Neutrophil (primary cell): ENCODE results near the gene NOX5.

Experiments
- H3K27ac ChIP-seq: fragments of 200-600 bp; sonication (generic); 2 replicates; pipeline ENCODE4 v1.5.1; 2016; ENCODE audit warnings: mild to moderate bottlenecking, moderate library complexity
- H3K27me3 ChIP-seq: fragments of 200-600 bp; sonication (generic); 2 replicates; pipeline ENCODE4 v1.6.0; 2016; ENCODE audit warnings: mild to moderate bottlenecking
- H3K36me3 ChIP-seq: fragments of 200-600 bp; sonication (generic); 2 replicates; pipeline ENCODE4 v1.5.1; 2017
- H3K4me1 ChIP-seq, 2 experiments: fragments of 200-600 bp in 1 of 2; sonication (generic) in 1 of 2; 1 replicate in 1 of 2; 2 replicates in 1 of 2; pipeline versions ENCODE4 v1.5.1 to v1.6.1; 2013 to 2016; ENCODE audit warnings: low read depth in 1 of 2, low read length in 1 of 2, mild to moderate bottlenecking in 1 of 2, moderate library complexity in 1 of 2; ENCODE audit not compliant: control insufficient read depth in 1 of 2, insufficient read depth in 1 of 2
- H3K4me3 ChIP-seq, 2 experiments: fragments of 200-600 bp in 1 of 2; sonication (generic) in 1 of 2; 1 replicate in 1 of 2; 2 replicates in 1 of 2; pipeline ENCODE4 v1.5.1; 2013 to 2016; ENCODE audit warnings: low read depth in 1 of 2, low read length in 1 of 2, mild to moderate bottlenecking in 1 of 2, moderate library complexity in 1 of 2
- H3K9me3 ChIP-seq: fragments of 200-600 bp; sonication (generic); 2 replicates; pipeline ENCODE4 v1.5.1; 2016
- TF ChIP-seq, protein P1 (sequence below): fragments of 200-600 bp; sonication (generic); IDR thresholded peaks from 2 replicates; pipeline ENCODE4 v1.5.1; 2016; ENCODE audit warnings: antibody characterized with exemption

NOX5 gene

DNA sequence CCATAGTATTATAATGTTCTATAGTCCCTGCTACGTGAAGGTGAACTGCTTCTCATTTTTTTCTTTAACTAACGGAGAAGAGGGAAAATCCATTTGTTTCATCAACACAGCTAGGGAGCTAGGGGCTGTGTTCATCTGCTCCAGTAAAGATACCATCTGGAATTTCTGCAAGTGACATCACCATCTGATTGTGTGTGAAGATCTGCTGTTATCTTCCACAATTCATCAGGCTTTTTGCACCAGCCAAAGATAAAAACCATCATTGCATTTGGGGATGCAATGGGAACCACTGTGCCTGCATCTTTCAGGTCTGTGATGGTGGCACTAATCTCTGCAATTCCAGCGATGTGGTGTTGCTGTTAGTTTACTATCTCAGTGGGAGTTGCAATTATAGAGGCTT lies 35.5 kb upstream of the NOX5 start:
- no peaks in the 10 kb centered on the region for H3K9me3 ChIP-seq
- H3K4me1 ChIP-seq: no peaks in the 10 kb centered on the region
- no peak overlapping the region for H3K4me3 ChIP-seq
- H3K27ac ChIP-seq: no peak overlapping the region
- H3K27me3 ChIP-seq: peaks cover 8% of the 10 kb centered on the region
- H3K36me3 ChIP-seq: no peaks in the 10 kb centered on the region
- TF ChIP-seq, protein P1, sequence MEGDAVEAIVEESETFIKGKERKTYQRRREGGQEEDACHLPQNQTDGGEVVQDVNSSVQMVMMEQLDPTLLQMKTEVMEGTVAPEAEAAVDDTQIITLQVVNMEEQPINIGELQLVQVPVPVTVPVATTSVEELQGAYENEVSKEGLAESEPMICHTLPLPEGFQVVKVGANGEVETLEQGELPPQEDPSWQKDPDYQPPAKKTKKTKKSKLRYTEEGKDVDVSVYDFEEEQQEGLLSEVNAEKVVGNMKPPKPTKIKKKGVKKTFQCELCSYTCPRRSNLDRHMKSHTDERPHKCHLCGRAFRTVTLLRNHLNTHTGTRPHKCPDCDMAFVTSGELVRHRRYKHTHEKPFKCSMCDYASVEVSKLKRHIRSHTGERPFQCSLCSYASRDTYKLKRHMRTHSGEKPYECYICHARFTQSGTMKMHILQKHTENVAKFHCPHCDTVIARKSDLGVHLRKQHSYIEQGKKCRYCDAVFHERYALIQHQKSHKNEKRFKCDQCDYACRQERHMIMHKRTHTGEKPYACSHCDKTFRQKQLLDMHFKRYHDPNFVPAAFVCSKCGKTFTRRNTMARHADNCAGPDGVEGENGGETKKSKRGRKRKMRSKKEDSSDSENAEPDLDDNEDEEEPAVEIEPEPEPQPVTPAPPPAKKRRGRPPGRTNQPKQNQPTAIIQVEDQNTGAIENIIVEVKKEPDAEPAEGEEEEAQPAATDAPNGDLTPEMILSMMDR: no peak

DNA sequence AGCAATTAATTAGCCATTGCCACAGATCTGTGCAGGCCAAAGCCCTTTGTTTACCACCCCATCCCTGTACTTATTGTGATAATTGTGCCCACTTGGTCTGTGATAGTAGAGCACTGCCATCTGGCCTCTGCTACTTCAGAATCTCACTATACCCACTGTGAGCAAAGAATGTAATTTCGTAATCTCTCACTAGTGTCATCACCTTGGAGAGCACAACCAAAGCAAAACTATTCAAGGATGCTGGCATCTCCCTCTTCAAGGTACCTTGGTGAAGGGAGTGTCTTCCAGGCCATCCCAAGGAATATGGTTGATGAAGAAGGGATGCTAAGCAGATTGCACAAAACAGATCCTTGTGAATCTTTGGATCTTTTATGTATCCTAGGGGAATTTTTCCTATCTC lies 34.7 kb upstream of the NOX5 start:
- Histone ChIP-seq H3K9me3 (no peaks in the 10 kb centered on the region), H3K4me3 (no peak overlapping the region), H3K27ac (no peak overlapping the region), H3K4me1 (no peaks in the 10 kb centered on the region), H3K36me3 (no peaks in the 10 kb centered on the region), H3K27me3 (peaks cover 8% of the 10 kb centered on the region)
- TF ChIP-seq, protein P1: no peak

DNA sequence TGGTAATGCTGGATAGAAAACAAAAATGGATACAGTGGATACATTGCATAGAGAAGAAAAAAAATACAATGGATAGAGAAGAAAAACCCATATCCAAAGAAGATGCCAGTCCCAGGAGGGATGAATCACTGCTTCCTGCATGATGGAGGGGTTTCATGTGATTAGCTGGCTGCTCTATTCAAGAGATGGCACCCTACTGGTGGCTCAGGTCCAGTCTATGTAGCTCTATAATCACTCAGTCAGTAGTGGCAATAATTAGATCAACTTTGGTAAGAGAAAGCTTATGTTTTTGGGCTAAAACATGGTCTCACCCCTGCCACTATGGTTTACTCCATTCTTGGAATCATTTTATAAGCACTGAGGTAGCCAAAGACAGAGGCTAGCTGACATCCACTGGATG lies 33.7 kb upstream of the NOX5 start:
- Histone ChIP-seq H3K4me3 (no peak overlapping the region), H3K27ac (no peak overlapping the region), H3K4me1 (no peaks in the 10 kb centered on the region), H3K27me3 (peaks cover 8% of the 10 kb centered on the region), H3K36me3 (no peaks in the 10 kb centered on the region), H3K9me3 (no peaks in the 10 kb centered on the region)
- TF ChIP-seq, protein P1: no peak

DNA sequence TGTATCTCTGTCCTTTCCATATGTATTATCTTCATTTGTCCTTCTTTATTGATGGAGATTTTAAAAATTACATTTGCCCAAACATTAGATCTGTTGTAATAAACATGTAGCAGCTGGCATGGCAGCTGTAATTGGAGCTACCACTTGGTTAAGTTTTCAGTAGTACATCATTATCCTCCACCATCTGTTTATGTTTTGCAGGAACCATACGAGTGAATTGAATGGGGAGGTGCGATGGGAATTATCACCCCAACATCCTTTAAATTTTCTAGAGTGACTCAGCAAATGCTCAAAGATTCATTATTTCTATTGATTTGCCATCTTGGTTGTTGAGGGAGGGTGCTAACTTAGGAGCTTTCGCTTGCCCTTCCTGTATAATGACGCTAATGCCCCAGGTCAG lies 32.6 kb upstream of the NOX5 start:
- TF ChIP-seq, protein P1: no peak
- Histone ChIP-seq H3K4me3 (no peak overlapping the region), H3K4me1 (no peaks in the 10 kb centered on the region), H3K9me3 (no peaks in the 10 kb centered on the region), H3K27ac (no peak overlapping the region), H3K36me3 (no peaks in the 10 kb centered on the region), H3K27me3 (peaks cover 8% of the 10 kb centered on the region)

DNA sequence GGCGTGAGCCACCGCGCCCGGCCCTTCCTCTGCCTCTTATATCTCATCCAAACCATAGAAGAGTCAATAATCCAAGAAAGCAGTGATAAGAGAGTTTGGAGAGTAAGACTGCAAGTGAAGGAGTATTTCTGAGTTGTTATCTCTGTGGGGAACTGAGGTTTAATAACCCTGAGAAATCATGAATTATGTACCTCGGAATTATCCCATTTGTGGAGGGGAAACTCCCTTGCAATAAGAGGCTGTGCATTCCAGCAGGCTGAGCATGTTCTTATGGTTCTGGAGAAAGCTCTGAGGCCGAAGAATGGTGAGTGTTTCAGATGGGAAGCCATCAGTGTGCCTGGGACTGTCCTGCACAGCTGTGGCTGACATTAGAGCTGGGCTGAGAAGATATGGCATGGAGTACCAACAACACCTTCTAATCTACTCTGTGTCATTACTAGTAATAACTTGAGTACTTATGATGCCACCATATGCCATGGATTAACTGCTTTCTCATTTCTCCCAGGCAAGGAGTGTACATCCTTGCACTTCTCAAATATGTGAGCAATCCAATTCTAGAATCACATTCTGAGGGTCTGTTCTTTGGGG lies 31.4 kb upstream of the NOX5 start:
- TF ChIP-seq, protein P1: no peak
- Histone ChIP-seq H3K27ac (no peak overlapping the region), H3K27me3 (peaks cover 8% of the 10 kb centered on the region), H3K4me3 (no peak overlapping the region), H3K9me3 (no peaks in the 10 kb centered on the region), H3K36me3 (no peaks in the 10 kb centered on the region), H3K4me1 (no peaks in the 10 kb centered on the region)

DNA sequence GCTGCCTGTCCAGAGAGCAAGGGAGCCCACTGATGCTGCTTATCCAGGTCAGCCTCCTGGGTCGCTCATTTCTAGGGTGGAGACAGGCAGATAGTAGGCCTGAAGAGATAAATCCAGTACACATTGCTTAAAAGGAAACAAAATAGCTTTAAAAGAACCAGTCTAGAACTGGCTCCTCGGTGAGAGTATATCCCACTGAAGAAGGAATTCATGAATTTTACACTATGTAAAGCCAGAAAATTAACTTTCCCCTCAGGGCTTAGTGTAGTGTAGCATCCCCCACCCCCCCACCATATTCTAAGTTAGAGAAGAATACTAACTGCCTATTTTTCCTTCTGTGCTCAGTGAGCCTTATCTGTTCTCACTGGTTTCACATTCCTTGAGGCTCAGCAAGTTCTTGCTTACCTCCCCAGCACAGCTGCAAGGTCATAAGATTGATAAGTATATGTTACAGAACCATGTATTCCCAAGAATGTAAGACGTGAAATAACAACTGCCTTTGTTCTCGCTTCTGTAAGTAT lies 30.5 kb upstream of the NOX5 start:
- H3K4me1 ChIP-seq: no peaks in the 10 kb centered on the region
- H3K9me3 ChIP-seq: no peaks in the 10 kb centered on the region
- TF ChIP-seq, protein P1: no peak
- peaks cover 8% of the 10 kb centered on the region for H3K27me3 ChIP-seq
- no peaks in the 10 kb centered on the region for H3K36me3 ChIP-seq
- H3K4me3 ChIP-seq: no peak overlapping the region
- H3K27ac ChIP-seq: no peak overlapping the region
